ENCODE data around the gene TTC24. TPM values are rescaled to one million over a fixed set of nuclear protein-coding genes. Genes with fewer than 3 reads are reported as not detected.
"Not testable (repeated sequence)": the region's sequence is repeated elsewhere in the genome, so short reads cannot be mapped to it uniquely, and the experiment has no call there.

Gene TTC24
- total RNA-seq, 2 experiments from 2014 or later, result 2.9 to 4.6 TPM

DNA sequence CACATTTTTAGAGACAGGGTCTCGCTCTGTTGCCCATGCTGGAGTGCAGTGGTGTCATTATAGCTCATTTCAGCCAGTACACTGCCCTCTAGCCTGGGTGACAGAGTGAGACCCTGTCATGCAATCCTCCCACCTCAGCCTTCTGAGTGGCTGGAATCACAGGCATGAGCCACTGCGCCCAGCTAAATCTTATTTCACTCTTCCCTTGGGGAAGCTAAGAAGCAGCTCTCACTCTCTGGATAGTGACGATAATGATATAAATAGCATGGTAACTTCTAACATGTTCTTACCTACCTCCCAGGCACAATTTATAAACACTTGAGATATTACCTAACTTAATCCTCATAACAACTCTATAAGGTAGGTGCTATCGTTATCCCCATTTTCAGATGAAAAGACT is 32.1 kb upstream of the TTC24 start:
- Mint-ChIP-seq H3K9me3 (no peaks in the 10 kb centered on the region), H3K36me3 (ENCODE audit: low read depth) (peaks cover 16% of the 10 kb centered on the region), H3K27ac (no peak overlapping the region), H3K4me3 (no peak overlapping the region), H3K27me3 (no peaks in the 10 kb centered on the region), H3K4me1 (no peaks in the 10 kb centered on the region)
- no peak for DNase-seq
- POLR2A ChIA-PET, result no interaction called here
- CTCF ChIA-PET, result interaction anchor here (0.5 to 0.8 kb wide), 2 partner anchors 78 to 144 kb away, joined by 3 read pairs; no protein-coding TSS in a partner anchor

DNA sequence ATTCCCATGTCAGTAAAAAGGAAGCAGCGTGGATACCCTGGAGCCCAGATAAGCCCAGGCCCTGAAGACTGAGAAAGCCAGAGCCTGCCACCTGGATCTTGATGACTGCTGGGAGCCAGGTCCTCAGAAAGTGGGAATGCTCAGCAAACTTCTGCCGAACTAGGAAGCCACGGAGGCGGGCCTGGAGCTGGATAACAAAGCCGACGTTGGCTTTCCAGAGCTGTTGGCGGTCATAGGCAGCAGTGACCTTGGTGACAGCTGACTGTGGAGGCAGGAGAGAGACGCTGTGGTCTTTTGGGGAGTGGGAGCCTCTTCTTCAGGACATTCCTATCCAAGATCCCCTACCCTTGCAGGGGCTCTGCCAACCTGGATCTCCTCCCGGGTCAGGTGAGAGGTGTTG is 31.5 kb upstream of the TTC24 start:
- Mint-ChIP-seq H3K36me3 (ENCODE audit: low read depth) (peaks cover 17% of the 10 kb centered on the region), H3K9me3 (no peaks in the 10 kb centered on the region), H3K4me1 (no peaks in the 10 kb centered on the region), H3K27ac (no peak overlapping the region), H3K27me3 (no peaks in the 10 kb centered on the region), H3K4me3 (no peak overlapping the region)
- ChIA-PET CTCF (interaction anchor here (0.8 kb wide), 1 partner anchor 143 kb away, joined by 3 read pairs; no protein-coding TSS in a partner anchor), POLR2A (no interaction called here)
- no peak for DNase-seq

DNA sequence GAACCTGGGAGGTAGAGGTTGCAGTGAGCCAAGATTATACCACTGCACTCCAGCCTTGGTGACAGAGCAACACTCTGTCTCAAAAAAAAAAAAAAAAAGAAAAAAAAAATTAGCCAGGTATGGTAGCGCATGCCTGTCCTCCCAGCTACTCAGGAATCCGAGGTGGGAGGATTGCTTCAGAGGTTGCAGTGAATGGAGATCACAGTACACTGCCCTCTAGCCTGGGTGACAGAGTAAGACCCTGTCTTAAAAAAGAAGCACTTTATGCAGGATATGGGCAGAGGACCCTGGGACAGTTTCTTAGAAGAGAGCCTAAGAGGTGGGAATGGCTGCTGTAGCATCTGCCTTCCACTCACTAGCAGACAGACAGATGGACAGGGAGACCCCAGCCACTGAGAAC is 30.1 kb upstream of the TTC24 start:
- Mint-ChIP-seq H3K4me3 (no peak overlapping the region), H3K9me3 (no peaks in the 10 kb centered on the region), H3K27ac (no peak overlapping the region), H3K36me3 (ENCODE audit: low read depth) (peaks cover 21% of the 10 kb centered on the region), H3K27me3 (no peaks in the 10 kb centered on the region), H3K4me1 (peaks cover 2% of the 10 kb centered on the region)
- CTCF ChIA-PET, result interaction anchor here (0.7 to 2.6 kb wide), 3 partner anchors 9 to 45 kb away, joined by 3 to 7 read pairs (median 4); no protein-coding TSS in a partner anchor
- no peak for DNase-seq
- POLR2A ChIA-PET, result no interaction called here

DNA sequence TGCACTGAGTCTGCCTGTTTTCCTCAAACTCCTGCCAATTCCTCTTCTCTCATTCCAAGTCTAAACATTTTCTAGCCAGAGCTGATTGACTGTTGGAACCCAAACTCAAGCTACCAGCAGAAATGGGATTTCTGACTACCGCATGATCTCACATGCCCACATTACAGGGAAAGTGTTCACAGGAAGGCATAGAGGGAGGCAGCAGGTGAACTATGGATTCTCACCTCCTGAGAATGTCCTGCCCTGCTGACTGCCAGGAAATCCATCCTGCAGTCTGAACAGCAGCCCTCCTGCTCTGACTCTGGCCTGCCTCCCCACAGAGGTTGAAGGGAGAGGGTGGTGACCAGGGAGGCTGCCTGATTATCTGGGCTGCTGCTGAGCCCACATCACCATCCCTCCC is 29.7 kb upstream of the TTC24 start:
- H3K4me3 Mint-ChIP-seq, result no peak overlapping the region
- H3K27ac Mint-ChIP-seq, result no peak overlapping the region
- CTCF ChIA-PET, result interaction anchor here (0.7 to 2.6 kb wide), 2 partner anchors 9 to 45 kb away, joined by 3 to 7 read pairs; no protein-coding TSS in a partner anchor
- H3K4me1 Mint-ChIP-seq, result peaks cover 2% of the 10 kb centered on the region
- no peak for DNase-seq
- H3K27me3 Mint-ChIP-seq, result no peaks in the 10 kb centered on the region
- H3K9me3 Mint-ChIP-seq, result no peaks in the 10 kb centered on the region
- peaks cover 22% of the 10 kb centered on the region for H3K36me3 Mint-ChIP-seq (ENCODE audit: low read depth)
- POLR2A ChIA-PET, result no interaction called here

DNA sequence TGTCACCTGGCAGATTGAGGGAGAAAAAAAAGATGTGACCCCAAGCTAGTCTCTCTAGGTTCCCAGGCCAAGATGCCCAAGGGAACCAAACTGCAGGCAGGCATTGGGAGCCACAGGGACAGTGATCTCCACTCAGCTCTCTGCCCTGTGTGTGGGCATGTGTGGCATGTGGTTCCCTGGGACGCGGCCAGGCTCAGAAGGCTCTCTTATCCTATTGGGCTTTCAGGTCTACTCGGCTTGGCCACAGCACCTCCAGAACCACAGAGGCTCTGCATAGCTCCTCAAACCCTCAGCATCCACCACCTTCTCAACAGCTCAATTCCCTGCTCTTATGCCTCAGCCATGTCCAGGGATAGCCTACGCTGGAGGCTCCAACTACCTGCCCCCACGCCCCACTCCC is 29.2 kb upstream of the TTC24 start:
- DNase-seq, result no peak
- no peak overlapping the region for H3K27ac Mint-ChIP-seq
- H3K4me1 Mint-ChIP-seq, result peaks cover 2% of the 10 kb centered on the region
- ChIA-PET POLR2A (no interaction called here), CTCF (interaction anchor here (0.7 to 2.6 kb wide), 3 partner anchors 10 to 49 kb away, joined by 3 to 7 read pairs (median 4); no protein-coding TSS in a partner anchor)
- peaks cover 22% of the 10 kb centered on the region for H3K36me3 Mint-ChIP-seq (ENCODE audit: low read depth)
- H3K27me3 Mint-ChIP-seq, result no peaks in the 10 kb centered on the region
- H3K4me3 Mint-ChIP-seq, result no peak overlapping the region
- no peaks in the 10 kb centered on the region for H3K9me3 Mint-ChIP-seq

DNA sequence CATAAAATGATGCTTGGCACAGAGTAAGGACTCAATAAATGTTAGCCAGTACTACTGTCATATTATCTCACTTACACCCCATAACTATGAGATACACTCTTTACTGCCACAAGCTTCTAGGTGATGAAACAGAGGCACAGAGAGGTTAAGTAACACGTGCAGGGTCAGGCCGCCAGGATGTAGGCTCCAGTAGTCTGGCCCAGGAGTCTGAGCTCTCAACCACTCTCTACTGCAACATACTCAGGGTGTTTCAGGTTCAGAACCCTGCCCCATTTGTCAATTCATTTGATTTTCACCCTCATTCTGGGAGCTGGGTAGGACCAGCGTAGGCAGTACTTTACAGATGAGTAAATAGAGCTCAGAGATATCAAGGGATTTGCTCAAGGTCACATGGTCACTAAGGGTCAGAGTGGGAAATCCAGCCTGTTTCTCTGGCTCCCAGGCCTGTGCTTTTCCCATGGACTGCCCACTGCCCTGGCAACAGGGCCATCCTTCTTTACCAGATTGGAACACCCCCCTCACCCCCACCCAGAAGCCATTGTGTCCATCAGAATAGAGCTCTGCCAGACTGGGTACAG is 28.4 kb upstream of the TTC24 start:
- H3K9me3 Mint-ChIP-seq, result no peaks in the 10 kb centered on the region
- peaks cover 2% of the 10 kb centered on the region for H3K4me1 Mint-ChIP-seq
- H3K27me3 Mint-ChIP-seq, result no peaks in the 10 kb centered on the region
- H3K27ac Mint-ChIP-seq, result no peak overlapping the region
- no peak overlapping the region for H3K4me3 Mint-ChIP-seq
- no peak for DNase-seq
- ChIA-PET CTCF (interaction anchor here (1.2 to 2.6 kb wide), 4 partner anchors 11 to 50 kb away, joined by 4 to 7 read pairs (median 4); no protein-coding TSS in a partner anchor), POLR2A (no interaction called here)
- H3K36me3 Mint-ChIP-seq (ENCODE audit: low read depth), result peaks cover 24% of the 10 kb centered on the region

DNA sequence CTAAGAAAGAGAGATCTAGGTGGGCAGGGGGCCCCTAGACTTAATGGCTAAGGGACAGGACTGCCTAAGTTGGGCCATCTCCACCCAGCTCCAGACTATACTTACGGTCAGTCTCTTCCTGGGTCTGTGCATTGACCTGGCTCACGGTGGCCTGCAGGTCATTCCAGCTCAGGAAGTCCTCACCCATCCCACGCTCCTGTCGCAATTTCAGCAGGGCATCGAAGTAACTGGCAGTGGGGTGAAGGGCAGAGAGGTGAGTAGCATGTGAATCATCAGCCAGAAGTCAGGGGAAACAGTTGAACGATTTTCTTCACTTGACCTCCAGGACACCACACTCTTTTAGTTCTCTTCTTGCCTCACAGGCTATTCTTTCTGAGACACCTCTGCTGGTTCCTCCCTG is 27.7 kb upstream of the TTC24 start:
- DNase-seq, result no peak
- no peak overlapping the region for H3K27ac Mint-ChIP-seq
- POLR2A ChIA-PET, result no interaction called here
- H3K4me3 Mint-ChIP-seq, result no peak overlapping the region
- no peaks in the 10 kb centered on the region for H3K27me3 Mint-ChIP-seq
- H3K36me3 Mint-ChIP-seq (ENCODE audit: low read depth), result peaks cover 21% of the 10 kb centered on the region
- no peaks in the 10 kb centered on the region for H3K9me3 Mint-ChIP-seq
- CTCF ChIA-PET, result interaction anchor here (1.2 to 2.6 kb wide), 5 partner anchors 11 to 61 kb away, joined by 4 to 7 read pairs (median 4); no protein-coding TSS in a partner anchor
- H3K4me1 Mint-ChIP-seq, result peaks cover 2% of the 10 kb centered on the region

DNA sequence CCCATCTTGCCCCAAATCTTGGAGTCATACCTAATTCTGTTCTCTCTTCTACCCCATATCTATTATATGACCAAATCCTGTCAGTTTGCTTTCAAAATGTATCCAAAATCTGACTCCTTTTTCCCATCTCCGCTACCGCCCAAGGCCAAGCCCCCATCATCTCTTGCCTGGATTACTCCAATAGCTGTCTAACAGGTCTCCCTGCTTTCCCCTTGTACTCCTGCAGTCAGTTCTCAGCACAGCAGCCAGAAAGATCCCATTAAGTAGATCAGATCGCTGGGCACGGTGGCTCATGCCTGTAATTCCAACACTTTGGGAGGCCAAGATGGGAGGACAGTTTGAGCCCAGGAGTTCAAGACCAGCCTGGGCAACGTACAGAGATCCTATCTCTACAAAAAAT is 27.0 kb upstream of the TTC24 start:
- H3K36me3 Mint-ChIP-seq (ENCODE audit: low read depth), result peaks cover 17% of the 10 kb centered on the region
- no peak overlapping the region for H3K4me3 Mint-ChIP-seq
- peaks cover 2% of the 10 kb centered on the region for H3K4me1 Mint-ChIP-seq
- ChIA-PET POLR2A (no interaction called here), CTCF (interaction anchor here (1.2 to 1.7 kb wide), 3 partner anchors 13 to 62 kb away, joined by 4 read pairs; no protein-coding TSS in a partner anchor)
- H3K9me3 Mint-ChIP-seq, result no peaks in the 10 kb centered on the region
- no peaks in the 10 kb centered on the region for H3K27me3 Mint-ChIP-seq
- H3K27ac Mint-ChIP-seq, result no peak overlapping the region
- no peak for DNase-seq

DNA sequence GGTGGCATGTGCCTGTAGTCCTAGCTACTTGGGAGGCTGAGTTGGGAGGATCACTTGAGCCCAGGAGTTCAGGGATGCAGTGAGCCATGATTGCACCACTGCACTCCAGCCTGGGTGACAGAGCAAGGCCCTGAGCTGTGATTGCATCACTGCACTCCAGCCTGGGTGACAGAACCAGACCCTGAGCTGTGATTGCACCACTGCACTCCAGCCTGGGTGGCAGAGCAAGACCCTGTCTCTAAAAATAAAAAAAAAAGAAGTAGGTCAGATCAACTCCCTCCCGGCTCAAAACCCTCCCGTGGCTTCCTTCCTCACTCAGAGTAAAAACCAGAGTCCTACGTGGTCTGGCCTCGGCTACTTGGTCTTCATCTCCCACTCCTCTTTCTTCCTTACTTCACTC is 26.6 kb upstream of the TTC24 start:
- DNase-seq, H3K4me3 Mint-ChIP-seq, H3K27ac Mint-ChIP-seq, H3K27me3 Mint-ChIP-seq, H3K4me1 Mint-ChIP-seq, POLR2A ChIA-PET, H3K9me3 Mint-ChIP-seq: not testable (repeated sequence)
- peaks cover 16% of the 10 kb centered on the region for H3K36me3 Mint-ChIP-seq (ENCODE audit: low read depth)
- CTCF ChIA-PET, result interaction anchor here (1.2 to 1.7 kb wide), 2 partner anchors 12 to 62 kb away, joined by 4 read pairs; no protein-coding TSS in a partner anchor

DNA sequence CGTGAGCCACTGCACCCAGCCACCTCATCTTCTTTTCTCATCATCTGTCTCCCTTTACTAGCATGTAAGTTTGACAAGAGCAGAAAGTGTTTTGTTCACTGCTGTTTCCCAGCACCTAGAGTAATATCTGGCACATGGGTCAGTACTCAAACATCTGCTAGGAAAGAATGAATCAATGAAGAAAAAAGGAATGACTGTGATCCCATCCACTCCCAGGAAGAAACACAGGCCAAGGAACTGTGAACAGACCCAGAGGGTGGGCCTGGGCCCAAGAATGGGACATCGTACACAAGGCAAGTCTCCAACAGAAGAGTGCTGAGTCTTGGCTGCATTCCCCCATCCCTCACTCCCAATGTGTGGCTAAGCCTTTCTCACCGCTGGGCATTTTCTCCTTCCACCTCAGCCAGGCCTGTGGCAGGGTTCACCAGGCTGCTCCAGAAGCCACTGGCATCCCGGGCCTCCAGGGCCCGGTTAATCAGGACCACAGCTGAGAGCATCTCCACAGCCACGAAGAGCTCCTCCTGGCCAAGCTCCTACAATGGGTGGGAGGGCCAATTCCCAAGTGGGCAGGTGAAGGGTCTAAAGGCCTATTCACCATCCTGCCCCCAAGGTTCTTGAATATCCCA is 25.6 kb upstream of the TTC24 start:
- POLR2A ChIA-PET, result no interaction called here
- Mint-ChIP-seq H3K27me3 (no peaks in the 10 kb centered on the region), H3K4me3 (no peak overlapping the region), H3K9me3 (no peaks in the 10 kb centered on the region), H3K4me1 (peaks cover 2% of the 10 kb centered on the region), H3K36me3 (ENCODE audit: low read depth) (peaks cover 14% of the 10 kb centered on the region), H3K27ac (no peak overlapping the region)
- CTCF ChIA-PET, result interaction anchor here (1.5 to 2.0 kb wide), 3 partner anchors 17 to 108 kb away, joined by 4 to 8 read pairs (median 5); partner anchors contain the start of genes IQGAP3 and MEF2D
- no peak for DNase-seq

DNA sequence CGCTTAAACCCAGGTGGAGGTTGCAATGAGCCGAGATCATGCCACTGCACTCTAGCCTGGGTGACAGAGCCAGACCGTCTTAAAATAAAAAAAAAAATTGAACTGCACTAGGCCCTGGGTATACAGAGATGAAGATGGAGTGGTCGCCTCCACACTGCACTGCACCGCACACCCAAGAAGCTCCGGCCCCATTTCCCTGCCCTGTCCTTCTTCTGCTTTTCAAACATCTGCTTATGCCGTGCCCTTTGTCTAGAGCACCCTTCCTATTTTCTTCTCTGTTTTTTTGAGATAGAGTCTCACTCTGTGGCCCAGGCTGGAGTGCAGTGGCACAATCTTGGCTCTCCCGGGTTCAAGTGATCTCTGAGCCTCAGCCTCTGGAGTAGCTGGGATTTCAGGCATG is 24.6 kb upstream of the TTC24 start:
- Mint-ChIP-seq H3K4me3 (no peak overlapping the region), H3K27ac (no peak overlapping the region), H3K36me3 (ENCODE audit: low read depth) (peaks cover 18% of the 10 kb centered on the region), H3K27me3 (no peaks in the 10 kb centered on the region), H3K9me3 (no peaks in the 10 kb centered on the region), H3K4me1 (peaks cover 2% of the 10 kb centered on the region)
- CTCF ChIA-PET, result interaction anchor here (1.5 to 2.0 kb wide), 3 partner anchors 16 to 109 kb away, joined by 4 to 8 read pairs (median 5); partner anchors contain the start of genes IQGAP3 and MEF2D
- POLR2A ChIA-PET, result no interaction called here
- DNase-seq, result no peak

DNA sequence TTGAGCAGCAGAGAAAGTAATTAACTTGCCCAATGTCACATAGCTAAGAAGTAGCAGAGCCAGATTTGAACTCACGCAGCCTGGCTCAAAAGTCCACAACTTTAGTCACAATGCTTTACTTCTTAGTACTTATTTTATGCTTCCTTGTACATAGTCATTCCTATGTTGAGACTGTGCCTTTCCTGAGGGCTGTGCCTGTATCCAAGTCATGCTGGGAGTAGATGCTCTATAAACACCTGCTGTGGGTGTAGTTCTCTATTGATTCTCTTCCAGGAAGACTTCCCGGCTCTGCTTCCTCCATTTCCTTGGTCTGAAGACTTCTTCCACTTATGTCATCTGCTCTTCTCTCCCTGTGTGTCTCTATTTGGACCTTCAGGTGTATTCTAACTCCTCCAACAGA is 23.8 kb upstream of the TTC24 start:
- DNase-seq, result no peak
- Mint-ChIP-seq H3K4me1 (peaks cover 2% of the 10 kb centered on the region), H3K4me3 (no peak overlapping the region), H3K27me3 (no peaks in the 10 kb centered on the region), H3K27ac (no peak overlapping the region), H3K36me3 (ENCODE audit: low read depth) (peaks cover 18% of the 10 kb centered on the region), H3K9me3 (no peaks in the 10 kb centered on the region)
- POLR2A ChIA-PET, result no interaction called here
- CTCF ChIA-PET, result interaction anchor here (1.0 to 2.0 kb wide), 5 partner anchors 16 to 110 kb away, joined by 3 to 8 read pairs (median 4); partner anchors contain the start of genes IQGAP3, MEF2D and TTC24

DNA sequence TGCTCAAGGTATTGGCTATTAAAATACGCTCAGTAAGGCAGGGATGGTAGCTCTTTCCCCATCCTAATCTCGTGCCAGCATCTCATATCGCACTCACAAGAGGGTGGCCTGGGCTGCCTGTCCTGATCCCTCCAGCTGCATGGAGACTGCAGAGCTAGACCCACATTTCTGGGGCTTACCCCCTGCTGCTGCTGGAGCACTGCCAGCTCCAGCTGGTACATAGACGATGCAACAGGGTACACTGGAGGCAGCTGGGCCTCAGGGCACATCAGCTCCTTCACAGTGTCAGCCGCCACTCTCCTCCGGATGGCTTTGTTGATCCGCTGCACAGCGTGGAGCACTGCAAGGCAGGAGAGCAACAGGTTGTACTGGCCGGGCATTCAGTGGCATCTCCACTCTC is 23.2 kb upstream of the TTC24 start:
- ChIA-PET POLR2A (no interaction called here), CTCF (interaction anchor here (0.6 to 1.1 kb wide), 3 partner anchors 20 to 76 kb away, joined by 3 read pairs; partner anchors contain the start of gene TTC24)
- Mint-ChIP-seq H3K27ac (no peak overlapping the region), H3K4me1 (peaks cover 2% of the 10 kb centered on the region), H3K36me3 (ENCODE audit: low read depth) (peaks cover 18% of the 10 kb centered on the region), H3K27me3 (no peaks in the 10 kb centered on the region), H3K9me3 (no peaks in the 10 kb centered on the region), H3K4me3 (no peak overlapping the region)
- DNase-seq, result no peak

All from activated CD4-positive, alpha-beta T cell treated with anti-CD3 and anti-CD28 coated beads, Interleukin-2, amount 10 ng/mL, durations not matched to agents 7 days and 5 days (primary cell).